Hypothalamus (tissue), 51 donors: ENCODE measurements around the gene SLC9A8.
"Not testable (repeated sequence)": the region's sequence is repeated elsewhere in the genome, so short reads cannot be mapped to it uniquely, and the experiment has no call there.

ENCODE experiments used
- DNase-seq, 51 donors: peaks; one replicate each; lab custom pipeline; 2025; lab: John Stamatoyannopoulos, UW

Gene SLC9A8

GRCh38 chr20:49890471-49891361, 78.1 kb downstream of the SLC9A8 start:
- peak in 17 of 51 donors; percentile 17 to 54 (median 29) for DNase-seq

GRCh38 chr20:49891476-49892110, 79.0 kb downstream of the SLC9A8 start:
- no peak for DNase-seq

GRCh38 chr20:49892260-49892659, 79.6 kb downstream of the SLC9A8 start:
- DNase-seq, result peak in 11 of 51 donors; percentile 19 to 43 (median 29)

GRCh38 chr20:49892817-49893216, 80.2 kb downstream of the SLC9A8 start:
- peak in 1 of 51 donors; percentile 14 for DNase-seq

- DNase-seq, result peak in 1 of 51 donors; percentile 39
Observed at GRCh38 chr20:49893242-49894072, 80.8 kb downstream of the SLC9A8 start.

GRCh38 chr20:49894073-49894470, 81.4 kb downstream of the SLC9A8 start:
- no peak for DNase-seq

- not testable (repeated sequence) for DNase-seq
Observed at GRCh38 chr20:49895474-49896093, 83.0 kb downstream of the SLC9A8 start.

- peak in 1 of 51 donors; percentile 36 for DNase-seq
Observed at GRCh38 chr20:49896204-49896603, 83.6 kb downstream of the SLC9A8 start.

GRCh38 chr20:49899541-49900383, 87.1 kb downstream of the SLC9A8 start:
- no peak for DNase-seq

- DNase-seq, result peak in 2 of 51 donors; percentile 6 to 29
Observed at GRCh38 chr20:49901588-49901987, 89.0 kb downstream of the SLC9A8 start.

- no peak for DNase-seq
Observed at GRCh38 chr20:49904440-49905214, 92.0 kb downstream of the SLC9A8 start.

- no peak for DNase-seq
Observed at GRCh38 chr20:49905415-49906091, 92.9 kb downstream of the SLC9A8 start.

- no peak for DNase-seq
Observed at GRCh38 chr20:49906101-49906604, 93.5 kb downstream of the SLC9A8 start.

GRCh38 chr20:49906615-49907154, 94.1 kb downstream of the SLC9A8 start:
- DNase-seq, result no peak

- DNase-seq, result peak in 1 of 51 donors; percentile 42
Observed at GRCh38 chr20:49907405-49908257, 95.0 kb downstream of the SLC9A8 start.

- DNase-seq, result no peak
Observed at GRCh38 chr20:49908258-49908565, 95.6 kb downstream of the SLC9A8 start.
